ENCODE results near the gene CLN3.

DNA sequence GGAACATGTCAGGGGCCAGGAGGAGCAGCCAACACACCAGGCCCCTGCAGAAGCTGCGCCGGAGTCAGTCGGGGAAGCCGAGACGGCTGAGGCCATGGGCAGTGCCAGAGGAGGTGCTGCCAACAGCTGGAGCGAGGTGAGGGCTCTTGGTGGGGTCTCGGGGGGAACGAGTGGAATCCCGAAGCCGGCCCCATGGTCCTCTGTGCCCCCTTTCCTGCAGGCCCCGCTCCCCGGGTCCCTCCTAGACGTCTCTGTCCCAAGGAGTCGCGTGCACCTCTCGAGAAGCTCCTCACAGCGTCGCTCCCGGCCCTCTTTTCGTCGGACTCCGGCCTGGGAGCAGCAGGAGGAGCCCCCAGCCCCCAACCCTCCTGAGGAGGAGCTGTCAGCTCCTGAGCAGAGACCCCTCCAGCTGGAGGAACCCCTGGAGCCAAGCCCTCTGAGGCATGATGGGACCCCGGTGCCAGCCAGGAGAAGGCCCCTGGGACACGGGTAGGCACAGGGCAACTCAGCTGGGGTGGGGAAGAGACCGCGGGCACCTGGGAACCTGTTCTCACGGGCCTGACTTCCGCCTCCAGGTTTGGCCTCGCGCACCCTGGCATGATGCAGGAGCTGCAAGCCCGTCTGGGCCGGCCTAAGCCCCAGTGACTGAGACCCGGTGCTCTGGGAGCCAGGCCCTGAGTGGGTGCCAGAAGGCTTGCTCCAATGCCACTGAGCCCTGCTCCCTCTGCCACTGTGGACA, 6.2 kb upstream of the CLN3 start:
- no peak for TF ChIP-seq TAF1 (CRISPR knock-in tag; IDR thresholded peaks at IDR 0.05)
- TF ChIP-seq, protein P1, sequence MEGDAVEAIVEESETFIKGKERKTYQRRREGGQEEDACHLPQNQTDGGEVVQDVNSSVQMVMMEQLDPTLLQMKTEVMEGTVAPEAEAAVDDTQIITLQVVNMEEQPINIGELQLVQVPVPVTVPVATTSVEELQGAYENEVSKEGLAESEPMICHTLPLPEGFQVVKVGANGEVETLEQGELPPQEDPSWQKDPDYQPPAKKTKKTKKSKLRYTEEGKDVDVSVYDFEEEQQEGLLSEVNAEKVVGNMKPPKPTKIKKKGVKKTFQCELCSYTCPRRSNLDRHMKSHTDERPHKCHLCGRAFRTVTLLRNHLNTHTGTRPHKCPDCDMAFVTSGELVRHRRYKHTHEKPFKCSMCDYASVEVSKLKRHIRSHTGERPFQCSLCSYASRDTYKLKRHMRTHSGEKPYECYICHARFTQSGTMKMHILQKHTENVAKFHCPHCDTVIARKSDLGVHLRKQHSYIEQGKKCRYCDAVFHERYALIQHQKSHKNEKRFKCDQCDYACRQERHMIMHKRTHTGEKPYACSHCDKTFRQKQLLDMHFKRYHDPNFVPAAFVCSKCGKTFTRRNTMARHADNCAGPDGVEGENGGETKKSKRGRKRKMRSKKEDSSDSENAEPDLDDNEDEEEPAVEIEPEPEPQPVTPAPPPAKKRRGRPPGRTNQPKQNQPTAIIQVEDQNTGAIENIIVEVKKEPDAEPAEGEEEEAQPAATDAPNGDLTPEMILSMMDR (CRISPR knock-in tag; IDR thresholded peaks at IDR 0.05), result peak; percentile 33

All from HepG2 (cell line).